HG03066 (cell line): Measurements from ENCODE around the gene C4BPB.
A peak's percentile ranks its signal among the peaks of the same experiment; 100 is the strongest.
"Not testable (repeated sequence)": the region's sequence is repeated elsewhere in the genome, so short reads cannot be mapped to it uniquely, and the experiment has no call there.

ENCODE experiments used
- ATAC-seq: cut with Tn5 transposase; IDR thresholded peaks from one replicate; pipeline ENCODE4 v1.9.1; 2021; ENCODE audit warnings: low read depth; ENCODE audit not compliant: unreplicated experiment

Gene C4BPB, protein sequence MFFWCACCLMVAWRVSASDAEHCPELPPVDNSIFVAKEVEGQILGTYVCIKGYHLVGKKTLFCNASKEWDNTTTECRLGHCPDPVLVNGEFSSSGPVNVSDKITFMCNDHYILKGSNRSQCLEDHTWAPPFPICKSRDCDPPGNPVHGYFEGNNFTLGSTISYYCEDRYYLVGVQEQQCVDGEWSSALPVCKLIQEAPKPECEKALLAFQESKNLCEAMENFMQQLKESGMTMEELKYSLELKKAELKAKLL

DNA sequence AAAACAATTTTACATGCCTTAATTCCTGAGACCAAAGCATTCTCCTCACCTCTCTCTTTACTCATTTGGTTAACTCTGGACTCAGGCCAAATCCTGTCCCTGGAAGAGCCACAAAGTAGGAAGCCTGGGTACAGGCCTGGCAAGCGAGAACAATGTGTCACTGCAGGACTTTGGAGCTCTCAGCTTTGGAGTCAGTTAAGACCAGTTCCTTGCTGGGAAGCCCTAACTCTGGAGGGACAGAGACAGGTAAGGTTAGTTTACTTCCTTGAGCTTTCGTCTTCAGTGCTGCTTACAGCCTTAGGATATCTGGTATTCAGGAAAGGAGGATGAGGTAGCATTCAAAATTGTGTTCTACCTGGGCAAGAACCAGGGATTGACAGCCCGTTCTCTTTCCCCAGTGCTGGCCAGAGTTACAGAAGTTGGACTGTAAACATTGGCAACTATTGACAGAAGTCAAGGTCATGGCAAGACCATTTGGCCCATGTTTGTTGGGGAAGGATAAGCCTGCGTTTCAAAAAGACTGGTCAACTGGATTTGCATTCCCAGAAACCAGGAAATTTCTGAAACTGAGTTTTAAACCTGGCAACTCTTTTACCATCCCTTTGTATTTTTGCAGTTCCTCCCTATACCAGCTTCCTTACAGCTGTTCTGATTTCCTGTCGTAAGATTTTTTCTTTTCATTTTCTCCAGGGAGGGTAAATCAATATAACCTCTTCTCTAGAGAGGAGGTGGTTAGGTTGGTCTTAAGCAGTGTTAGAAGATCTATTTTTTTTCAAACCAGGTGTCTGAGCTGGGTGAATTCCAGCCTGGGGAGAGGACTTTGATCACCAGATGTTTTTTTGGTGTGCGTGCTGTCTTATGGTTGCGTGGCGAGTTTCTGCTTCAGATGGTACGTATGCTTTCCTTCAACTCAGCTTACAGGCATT, at the start of gene C4BPB:
C4BPB (plus strand) TSS at position 160 of the 926 bp plus-strand sequence; CDS start at position 832, 672 bp downstream.
- no peak for ATAC-seq

DNA sequence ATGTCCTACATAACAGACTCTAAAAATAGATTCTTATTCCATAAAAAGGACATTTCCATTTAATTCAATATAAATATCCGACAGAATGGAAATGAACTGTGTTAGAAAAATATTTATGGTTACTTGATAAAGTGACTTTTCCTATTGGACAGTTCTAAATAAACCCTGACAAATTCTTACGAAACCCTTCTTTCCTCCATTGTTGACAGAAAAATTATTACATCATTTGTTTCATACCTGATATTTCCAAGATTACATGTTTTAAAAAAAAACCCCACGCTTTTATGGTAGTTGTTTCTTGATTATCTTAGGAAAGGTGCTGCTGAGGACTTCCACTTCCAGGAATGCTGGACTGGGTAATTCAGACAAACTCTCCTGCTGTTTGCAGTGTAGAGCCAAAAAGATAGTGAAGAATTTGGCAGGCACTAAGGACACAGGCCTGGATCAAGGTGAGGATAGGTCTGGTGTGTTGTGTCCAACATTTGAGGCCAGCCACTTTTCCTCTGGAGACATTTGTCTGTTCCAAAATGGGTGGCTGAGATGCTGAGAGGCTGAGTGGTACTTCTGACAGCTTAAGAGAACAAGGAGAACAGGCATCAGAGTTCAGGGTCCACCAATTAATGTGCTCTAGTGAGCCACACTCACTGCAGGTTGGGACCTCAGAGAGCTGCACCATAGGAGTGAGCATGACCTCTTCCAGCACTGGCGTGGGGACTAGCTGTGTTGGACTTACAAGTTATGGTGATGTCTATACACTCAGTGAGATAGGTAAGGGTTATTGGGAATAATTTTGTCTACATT, 49.1 kb upstream of the C4BPB start:
- ATAC-seq = no peak

DNA sequence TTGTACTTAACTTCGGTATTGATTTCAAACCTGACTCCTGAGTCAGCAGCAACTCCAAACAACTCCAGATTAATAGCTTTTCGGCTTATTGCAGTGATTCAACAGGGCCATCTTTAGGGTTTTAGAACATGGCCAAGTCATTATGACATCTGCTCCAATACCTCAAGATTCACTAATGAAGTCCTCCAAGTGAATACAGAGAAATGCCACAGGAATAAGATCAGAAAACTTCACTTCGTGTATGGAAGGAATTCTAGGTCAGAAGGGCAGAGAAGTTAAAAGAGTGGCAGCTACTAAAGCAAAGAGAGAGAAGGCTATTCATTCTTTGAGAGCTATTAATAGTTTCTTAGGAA, 48.5 kb upstream of the C4BPB start:
- no peak for ATAC-seq

DNA sequence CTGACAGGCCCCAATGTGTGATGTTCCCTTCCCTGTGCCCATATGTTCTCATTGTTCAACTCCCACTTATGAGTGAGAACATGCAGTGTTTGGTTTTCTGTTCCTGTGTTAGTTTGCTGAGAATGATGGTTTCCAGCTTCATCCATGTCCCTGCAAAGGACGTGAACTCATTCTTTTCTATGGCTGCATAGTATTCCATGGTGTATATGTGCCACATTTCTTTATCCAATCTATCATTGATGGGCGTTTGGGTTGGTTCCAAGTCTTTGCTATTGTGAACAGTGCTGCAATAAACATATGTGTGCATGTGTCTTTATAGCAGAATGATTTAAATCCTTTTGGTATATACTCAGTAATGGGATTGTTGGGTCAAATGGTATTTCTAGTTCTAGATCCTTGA, 47.3 kb upstream of the C4BPB start:
- ATAC-seq = not testable (repeated sequence)

DNA sequence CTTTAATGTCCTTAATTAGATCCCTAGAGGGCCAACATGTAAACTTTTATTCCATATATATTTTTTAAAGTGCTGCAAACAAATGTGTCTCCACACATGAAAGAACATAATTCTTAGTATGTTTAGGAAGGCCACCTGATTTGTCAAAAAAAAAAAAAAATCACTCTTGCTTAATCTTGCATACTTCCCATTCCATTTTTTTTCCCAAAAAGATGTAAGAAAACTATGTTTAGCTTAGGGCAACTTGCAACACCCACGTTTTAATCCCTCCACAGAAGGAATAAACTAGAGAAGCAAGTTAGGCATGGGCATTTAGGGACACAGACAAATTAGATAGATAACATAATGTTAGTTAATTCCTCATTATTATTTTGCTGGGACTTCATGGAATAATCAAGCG, 43.2 kb upstream of the C4BPB start:
- ATAC-seq = no peak

DNA sequence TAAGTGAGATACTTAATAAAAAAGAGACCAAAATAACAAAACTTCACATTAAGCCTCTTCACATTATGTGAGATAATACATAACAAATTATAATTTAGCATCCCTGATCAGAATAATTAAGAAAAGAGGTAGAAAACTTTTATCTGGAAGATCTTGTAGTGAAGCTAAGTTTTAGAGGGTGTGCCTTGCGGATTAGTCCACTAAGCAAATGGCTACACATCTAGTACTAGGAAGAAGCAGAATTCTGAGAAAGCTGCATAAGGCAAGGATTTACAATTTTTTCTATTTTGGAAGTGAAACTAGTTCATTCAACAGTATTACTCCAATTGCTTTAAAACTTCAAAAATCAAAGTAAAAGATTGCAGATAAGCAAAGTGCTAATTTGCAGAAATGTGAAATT, 41.2 kb upstream of the C4BPB start:
- ATAC-seq = no peak

DNA sequence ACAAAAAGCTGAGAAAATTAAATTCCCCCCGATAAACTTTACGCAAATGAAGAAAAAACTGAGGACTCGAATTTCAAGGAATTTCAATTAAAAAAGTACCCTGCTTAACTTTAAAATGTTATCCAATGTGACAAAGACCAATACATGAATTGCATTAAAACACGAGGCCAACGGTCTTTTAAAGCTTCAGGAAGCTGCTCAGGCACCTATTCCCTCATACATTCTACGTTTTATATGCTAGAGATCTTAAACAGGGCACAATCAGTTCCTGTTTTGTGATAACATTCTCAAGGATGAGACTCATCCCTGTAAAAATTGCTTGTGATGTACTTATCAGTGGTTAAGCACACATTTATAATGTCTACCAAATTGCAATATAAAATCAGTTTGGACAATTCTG, 40.6 kb upstream of the C4BPB start:
- ATAC-seq = no peak

DNA sequence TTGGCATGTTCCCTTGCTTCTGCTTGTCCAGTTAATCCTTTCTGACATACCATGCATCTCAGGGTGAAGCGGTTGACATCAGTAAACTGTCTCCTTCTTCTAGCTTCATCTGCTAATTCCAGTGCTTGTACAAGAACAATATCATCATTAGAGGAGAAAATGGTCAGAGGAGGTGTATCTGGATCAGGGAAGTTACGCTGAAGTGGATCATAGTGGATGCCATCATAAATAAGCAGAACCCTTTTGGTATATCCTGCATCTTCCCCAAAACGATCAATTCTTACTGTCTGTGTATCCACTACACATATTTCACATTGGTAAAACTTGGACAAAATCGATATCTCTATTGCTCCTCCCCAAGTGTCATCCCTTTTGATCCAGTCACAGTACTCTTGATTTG, 39.6 kb upstream of the C4BPB start:
- no peak for ATAC-seq

DNA sequence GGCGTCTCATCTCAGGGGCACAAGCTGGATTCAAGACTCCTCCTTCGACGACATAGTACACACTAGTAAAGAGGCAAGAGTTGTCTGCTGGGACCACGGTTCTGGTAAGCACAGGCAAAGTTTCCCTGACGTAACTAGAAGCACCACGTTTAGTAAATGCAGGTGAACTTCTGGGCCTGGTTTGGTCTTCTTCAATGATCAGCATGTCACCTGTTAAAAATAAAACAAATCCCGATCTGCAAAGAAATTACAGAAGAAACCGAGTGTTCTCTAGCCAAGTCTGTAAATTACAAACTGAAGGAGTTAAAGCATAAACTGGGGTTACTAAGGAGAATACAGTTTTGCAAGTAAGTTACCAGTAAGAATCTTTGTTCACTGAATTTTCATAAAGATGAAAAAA, 39.1 kb upstream of the C4BPB start:
- no peak for ATAC-seq

DNA sequence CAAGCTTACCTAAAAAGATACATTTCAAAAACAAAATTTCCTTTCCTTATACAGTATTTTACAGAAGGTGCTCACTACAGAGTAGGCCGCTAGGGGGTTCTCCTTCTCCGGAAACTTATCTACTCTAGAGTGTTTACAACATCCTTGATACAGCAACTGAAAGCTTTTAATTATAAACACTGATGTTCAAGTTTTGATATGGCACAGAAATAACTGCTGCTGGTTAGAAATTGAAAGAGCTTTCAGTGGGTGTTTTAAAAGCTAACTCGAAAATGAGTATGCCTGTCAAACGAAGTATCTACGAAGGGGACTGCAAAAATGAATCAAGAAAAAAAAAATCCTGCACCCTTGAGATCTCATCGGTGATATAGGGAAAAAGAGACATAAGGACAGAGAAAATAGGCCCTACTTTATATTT, 38.7 kb upstream of the C4BPB start:
- no peak for ATAC-seq

DNA sequence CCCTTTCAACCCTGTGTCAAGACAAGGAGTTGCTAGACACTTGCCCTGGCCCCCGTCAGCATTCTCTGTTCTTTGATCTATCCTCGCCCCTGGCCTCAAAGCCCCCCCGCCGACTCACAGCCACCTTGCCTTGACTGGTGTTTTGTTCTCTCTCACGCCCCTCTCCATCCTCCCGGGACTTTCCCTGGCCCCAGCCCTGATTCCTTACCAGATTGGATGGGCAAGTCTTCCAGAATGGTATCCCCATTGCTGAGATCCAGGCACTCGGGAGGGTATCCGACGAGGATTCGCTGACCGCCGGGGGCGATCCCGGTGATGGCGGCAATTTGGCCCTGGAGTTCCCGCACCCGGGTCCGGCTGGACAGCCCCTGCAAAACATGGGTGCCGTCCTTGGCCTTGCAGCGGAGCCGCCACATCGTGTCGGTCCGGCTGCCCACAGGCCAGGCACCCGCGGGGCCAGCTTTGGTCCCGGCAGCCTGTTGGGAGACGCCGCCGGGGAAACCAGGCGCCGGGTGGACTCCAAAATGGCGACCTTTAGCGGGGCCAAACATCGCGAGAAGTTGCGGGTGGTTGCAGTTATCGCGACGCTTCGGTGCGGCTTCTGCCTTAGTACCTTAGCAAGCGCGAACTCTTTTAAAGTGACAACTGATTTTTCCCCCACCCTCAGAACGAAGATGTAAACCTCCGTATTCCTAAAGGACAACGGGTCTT, 38.0 kb upstream of the C4BPB start:
- peak; percentile 48 for ATAC-seq

DNA sequence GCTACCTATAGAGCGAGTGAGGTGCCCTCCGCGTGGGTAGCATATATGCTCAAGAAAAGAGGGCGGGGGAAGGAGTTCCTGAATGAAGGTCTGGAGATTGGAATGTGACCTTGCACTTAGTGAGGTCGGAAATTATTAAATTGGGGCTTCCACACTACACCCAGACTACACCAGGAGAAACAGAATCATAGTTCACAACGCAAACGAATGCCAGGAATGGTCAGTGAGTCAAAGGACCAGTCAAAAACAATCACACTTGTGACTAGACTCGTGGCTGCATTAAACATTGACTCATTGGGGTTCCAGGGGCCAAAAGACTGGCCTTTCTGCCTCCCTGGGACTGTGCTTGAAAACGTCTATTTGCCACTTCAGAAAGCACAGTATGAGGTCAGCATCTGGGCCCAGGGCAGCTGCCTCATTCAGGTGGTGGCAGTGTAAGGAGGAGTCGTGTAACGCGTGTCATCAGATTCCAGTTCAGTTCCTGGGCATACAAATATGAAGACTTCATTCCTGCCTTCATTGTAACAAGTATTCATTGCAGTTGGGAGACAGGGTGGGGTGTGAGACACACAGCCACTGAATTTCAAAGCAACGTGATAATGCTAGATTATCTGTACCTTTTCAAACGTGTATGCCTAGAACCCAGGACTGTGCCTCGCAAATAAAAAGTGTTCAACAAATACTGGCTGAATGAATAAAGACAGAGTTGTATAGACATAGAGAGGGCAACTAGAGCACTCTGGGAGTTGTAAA, 37.3 kb upstream of the C4BPB start, which contains the start of gene YOD1:
YOD1 (minus strand) TSS at position 18 of the 753 bp plus-strand sequence. CDS start 178 bp downstream, outside the sequence.
- ATAC-seq = no peak

DNA sequence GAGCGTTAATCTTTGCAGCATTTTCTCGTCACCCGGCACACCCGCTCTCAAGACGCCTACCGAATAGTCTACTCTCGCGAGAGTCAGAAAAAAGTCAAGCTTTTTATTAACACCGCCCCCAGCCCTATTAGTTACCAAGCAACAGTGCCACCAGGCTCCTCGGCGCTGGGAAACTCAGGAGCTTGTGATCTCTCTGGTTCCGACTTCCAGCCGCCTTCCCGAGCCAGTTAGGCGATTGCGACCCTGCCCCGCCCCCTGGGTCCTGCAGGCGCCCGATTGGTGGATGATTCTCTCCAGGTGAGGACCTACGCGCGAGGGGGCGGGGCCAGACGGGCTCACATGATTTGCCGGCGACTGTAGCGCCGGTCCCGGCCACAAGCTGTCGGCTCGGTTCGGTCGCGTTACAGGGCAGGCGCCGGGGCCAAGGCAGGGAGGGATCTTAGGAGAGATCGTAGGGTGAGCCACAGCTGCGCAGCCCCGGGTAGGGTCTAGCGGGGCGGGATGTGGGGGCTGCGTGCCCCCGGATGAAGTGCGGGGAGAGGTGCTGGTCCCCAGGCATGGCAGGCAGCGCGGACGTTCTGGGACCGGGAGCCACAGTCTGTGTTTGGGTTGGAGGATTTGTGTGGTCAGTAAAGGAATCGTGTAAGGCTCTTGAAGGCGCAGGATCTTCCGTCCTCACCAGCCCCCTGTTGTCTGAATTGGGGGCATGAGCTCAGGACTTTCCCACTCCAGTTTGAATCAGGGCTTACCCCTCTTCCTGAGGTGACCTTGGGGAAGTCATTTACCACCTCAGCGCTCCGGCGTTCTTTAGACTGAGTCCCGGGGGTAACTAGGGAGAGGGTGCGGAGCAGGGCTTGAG, 35.5 kb upstream of the C4BPB start, which contains the start of gene PFKFB2:
PFKFB2 (plus strand) TSS at position 365 of the 859 bp plus-strand sequence. CDS start 1,443 bp downstream, outside the sequence.
- ATAC-seq = peak; percentile 69

DNA sequence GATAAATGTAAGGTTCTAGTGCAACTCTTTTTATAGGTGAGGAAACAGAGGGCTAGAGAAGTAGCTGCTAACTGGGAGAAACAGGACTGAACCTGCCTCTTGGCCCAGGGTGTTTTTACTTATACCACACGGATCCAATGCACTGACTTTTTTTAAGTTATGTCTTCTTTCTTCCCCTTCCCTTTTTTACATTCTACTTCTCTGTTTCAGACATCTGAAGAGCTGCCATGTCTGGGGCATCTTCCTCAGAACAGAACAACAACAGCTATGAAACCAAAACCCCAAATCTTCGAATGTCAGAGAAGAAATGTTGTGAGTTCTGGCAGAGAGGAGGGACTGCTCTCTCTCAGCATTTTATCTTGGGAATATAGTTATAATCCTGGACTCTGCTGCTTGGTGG, 34.2 kb upstream of the C4BPB start:
- ATAC-seq = no peak

DNA sequence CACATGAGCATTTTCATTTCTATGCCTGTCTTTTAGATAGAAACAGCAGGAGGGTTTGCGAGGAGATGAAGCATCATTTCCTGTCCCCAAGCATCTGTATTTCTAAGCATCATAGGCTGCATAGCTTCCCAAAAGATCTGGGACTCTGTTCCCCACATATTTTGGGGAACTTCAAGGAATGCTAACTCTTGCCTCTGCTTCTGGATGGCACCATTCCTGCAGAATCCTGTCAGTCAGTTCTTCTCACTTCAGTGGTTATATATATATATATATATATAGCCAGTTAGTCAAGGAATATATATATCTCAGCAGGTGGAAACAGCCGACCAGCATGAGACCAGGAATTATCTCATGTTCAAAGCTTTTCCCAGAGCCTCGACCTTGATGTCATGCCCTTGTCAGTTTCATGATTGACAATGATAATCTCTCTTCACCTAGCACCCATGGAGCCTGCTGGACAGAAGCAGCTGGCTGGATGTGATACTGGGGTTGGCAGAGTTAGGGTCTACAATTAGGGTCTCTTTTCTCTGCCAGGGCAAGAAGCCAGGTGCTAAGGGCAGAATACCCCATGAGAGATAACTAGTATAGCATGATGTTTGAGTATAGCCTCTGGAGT, 33.2 kb upstream of the C4BPB start:
- ATAC-seq = no peak

DNA sequence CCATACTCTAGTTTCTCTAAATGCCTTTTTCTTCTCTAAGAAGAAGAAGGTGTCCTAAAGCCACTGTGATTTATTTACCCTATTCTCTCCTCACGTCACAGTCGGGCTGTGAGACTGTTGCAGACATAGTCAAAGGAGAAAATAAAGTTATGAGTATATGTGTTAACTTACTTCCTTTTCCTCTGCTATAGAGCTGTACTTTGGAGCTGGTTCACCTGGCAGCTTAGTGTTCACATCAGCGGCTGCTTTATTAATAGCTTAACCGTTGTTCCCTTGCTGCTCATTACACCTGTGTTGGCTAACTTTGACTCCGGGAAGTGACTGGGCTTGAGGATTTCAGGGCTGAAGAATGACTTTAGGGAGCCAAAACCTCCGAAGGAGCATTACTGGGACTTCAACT, 32.0 kb upstream of the C4BPB start:
- ATAC-seq = no peak

DNA sequence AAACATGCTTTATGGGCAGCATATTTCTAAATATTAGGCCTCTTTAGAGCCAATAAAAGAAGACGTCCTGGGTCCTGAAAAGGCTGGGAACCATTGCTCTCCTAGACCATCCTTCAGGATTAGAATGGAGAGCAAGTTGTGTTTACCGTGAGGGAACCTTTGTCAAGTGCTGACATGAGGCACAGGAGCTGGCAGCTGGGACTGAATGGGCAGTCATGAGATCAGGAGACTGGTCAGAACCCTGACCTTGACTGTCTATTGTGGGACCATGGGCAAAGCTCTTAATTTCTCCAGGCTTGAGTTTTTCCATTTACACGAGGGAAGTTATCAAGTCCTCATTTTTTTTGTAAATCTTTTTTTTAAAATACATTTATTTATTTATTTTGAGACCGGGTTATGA, 30.4 kb upstream of the C4BPB start:
- ATAC-seq = no peak
